Fibroblast of villous mesenchyme (primary cell): ENCODE results near the gene CEP290. TPM values are rescaled to one million over a fixed set of nuclear protein-coding genes. Genes with fewer than 3 reads are reported as not detected.

ENCODE experiments used
- DNase-seq: peaks from one replicate; pipeline ENCODE4 v3.0.0-alpha.2; 2010; ENCODE audit warnings: low read depth
- H3K4me3 ChIP-seq: 2 replicates; pipeline ENCODE4 v1.5.1; 2011; ENCODE audit warnings: low read depth, mild to moderate bottlenecking, low read length
- total RNA-seq: library from RNA; depleted of rRNA; stranded (reverse); fragments of >200 nt; gene quantifications from 2 replicates; pipeline ENCODE4 v1.2.3, GENCODE V29; 2012
- TF ChIP-seq, protein P1 (sequence below): IDR thresholded peaks from 2 replicates; pipeline ENCODE4 v1.5.1; 2012; ENCODE audit warnings: low read depth, mild to moderate bottlenecking, low read length; ENCODE audit not compliant: insufficient read depth

Gene CEP290, protein sequence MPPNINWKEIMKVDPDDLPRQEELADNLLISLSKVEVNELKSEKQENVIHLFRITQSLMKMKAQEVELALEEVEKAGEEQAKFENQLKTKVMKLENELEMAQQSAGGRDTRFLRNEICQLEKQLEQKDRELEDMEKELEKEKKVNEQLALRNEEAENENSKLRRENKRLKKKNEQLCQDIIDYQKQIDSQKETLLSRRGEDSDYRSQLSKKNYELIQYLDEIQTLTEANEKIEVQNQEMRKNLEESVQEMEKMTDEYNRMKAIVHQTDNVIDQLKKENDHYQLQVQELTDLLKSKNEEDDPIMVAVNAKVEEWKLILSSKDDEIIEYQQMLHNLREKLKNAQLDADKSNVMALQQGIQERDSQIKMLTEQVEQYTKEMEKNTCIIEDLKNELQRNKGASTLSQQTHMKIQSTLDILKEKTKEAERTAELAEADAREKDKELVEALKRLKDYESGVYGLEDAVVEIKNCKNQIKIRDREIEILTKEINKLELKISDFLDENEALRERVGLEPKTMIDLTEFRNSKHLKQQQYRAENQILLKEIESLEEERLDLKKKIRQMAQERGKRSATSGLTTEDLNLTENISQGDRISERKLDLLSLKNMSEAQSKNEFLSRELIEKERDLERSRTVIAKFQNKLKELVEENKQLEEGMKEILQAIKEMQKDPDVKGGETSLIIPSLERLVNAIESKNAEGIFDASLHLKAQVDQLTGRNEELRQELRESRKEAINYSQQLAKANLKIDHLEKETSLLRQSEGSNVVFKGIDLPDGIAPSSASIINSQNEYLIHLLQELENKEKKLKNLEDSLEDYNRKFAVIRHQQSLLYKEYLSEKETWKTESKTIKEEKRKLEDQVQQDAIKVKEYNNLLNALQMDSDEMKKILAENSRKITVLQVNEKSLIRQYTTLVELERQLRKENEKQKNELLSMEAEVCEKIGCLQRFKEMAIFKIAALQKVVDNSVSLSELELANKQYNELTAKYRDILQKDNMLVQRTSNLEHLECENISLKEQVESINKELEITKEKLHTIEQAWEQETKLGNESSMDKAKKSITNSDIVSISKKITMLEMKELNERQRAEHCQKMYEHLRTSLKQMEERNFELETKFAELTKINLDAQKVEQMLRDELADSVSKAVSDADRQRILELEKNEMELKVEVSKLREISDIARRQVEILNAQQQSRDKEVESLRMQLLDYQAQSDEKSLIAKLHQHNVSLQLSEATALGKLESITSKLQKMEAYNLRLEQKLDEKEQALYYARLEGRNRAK (N-terminal part only)
- total RNA-seq, result 20.3 and 20.7 TPM in 2 replicates

DNA sequence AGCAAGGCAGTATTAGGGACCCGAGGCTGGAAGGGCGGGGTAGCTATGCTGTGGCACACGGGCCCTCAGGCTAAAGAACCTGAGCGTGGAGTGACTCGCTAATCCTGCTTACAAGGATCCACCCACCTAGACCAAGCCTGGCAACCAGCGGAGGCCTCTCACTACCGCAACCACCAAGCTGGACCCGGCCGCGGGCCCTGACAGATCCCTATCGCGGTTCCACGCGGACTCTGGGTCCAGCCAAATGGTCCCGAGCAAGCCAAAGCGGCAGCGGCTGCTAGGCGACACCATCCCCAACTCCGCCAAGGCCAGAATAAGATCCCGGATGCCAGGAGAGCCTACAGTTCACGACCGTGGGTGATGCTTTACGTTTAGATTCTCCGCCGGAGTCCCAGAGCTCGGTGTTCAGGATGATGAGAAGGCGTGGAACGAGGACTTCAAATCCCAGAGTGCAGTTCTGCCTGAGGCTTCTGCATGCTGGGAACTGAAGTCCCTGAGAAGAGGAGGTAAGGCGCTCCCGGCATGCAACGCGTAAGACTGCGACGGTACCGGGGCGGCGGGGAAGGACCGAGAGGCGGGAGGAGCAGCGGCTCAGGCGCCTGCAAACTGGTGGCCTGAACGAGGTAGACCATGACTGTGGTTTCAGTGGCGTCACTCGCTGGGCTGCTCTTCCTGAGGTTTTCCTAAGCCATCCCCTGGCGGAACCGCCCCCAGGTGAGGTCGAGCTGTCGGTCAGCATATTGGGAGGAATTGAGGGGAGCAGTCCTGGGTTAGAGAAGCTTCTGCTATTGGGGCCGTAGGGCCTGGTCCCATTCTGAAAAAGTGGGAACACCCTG, at the start of gene CEP290, which contains the start of gene TMTC3:
Gene CEP290 (minus strand): TSS at position 315 of the 836 bp plus-strand sequence. CDS start 781 bp downstream, outside the sequence.
Gene TMTC3 (plus strand): TSS at position 534 of the 836 bp plus-strand sequence. CDS start 6,009 bp downstream, outside the sequence.
- peak within 1 kb of the TSS; percentile 91 for H3K4me3 ChIP-seq
- TF ChIP-seq, protein P1, sequence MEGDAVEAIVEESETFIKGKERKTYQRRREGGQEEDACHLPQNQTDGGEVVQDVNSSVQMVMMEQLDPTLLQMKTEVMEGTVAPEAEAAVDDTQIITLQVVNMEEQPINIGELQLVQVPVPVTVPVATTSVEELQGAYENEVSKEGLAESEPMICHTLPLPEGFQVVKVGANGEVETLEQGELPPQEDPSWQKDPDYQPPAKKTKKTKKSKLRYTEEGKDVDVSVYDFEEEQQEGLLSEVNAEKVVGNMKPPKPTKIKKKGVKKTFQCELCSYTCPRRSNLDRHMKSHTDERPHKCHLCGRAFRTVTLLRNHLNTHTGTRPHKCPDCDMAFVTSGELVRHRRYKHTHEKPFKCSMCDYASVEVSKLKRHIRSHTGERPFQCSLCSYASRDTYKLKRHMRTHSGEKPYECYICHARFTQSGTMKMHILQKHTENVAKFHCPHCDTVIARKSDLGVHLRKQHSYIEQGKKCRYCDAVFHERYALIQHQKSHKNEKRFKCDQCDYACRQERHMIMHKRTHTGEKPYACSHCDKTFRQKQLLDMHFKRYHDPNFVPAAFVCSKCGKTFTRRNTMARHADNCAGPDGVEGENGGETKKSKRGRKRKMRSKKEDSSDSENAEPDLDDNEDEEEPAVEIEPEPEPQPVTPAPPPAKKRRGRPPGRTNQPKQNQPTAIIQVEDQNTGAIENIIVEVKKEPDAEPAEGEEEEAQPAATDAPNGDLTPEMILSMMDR, result no peak
- peak; percentile 99 for DNase-seq

DNA sequence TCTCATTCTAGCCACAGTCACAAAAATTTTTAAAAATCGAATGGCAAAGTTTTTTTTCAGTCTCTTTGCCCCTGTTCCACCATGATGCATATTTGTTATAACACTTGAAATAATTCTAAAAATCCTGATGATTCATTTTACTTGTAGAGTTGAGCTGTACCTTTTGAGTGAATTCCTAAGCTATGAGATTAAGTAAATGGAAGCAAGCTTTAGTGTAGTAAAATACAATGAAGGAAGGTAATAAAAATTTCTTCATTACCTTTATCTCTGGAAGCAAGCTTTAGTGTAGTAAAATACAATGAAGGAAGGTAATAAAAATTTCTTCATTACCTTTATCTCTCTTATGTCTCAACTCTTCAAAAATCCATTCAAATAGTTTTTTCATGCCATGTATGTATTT, 46.3 kb upstream of the CEP290 start:
- TF ChIP-seq, protein P1, result no peak
- no peak for DNase-seq
- no peak overlapping the region for H3K4me3 ChIP-seq

DNA sequence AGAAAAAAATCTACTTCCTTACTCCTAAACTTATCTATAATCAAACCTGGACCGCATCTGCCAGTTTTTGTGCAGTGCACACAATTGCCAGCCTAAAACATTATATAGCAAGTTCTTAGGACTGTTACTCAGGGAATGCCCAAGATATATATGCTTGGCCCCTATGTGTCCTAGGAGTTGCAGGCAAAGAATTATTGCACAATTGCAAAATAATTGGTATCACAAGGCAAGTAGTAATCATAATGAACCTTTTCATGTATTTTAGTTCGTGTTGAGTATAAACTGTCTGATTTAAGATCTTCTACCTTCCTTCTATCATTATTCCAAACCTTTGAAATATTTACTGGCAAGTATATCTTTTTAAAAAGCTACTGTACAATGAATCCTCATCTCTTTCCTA, 45.7 kb upstream of the CEP290 start:
- H3K4me3 ChIP-seq, result no peak overlapping the region
- no peak for DNase-seq
- TF ChIP-seq, protein P1, result no peak

DNA sequence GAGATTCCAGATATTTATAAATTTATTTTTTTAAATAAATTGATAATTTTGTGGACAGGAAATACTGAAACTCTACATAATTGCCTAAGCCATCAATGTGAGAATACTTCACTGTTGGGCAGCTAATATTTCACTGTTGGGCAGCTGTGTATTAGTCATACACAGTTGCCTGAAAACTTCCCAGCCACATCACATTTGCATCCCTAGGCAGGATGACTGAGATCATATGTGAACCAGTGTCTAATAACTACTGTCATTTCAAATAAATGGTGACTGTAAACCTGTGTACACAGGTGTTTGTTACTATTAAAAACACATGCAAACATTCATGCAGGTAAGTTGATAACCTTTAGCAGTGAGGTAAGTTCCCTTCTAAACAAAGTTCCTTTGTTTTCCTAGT, 44.1 kb upstream of the CEP290 start:
- TF ChIP-seq, protein P1, result no peak
- no peak overlapping the region for H3K4me3 ChIP-seq
- peak; percentile 52 for DNase-seq

DNA sequence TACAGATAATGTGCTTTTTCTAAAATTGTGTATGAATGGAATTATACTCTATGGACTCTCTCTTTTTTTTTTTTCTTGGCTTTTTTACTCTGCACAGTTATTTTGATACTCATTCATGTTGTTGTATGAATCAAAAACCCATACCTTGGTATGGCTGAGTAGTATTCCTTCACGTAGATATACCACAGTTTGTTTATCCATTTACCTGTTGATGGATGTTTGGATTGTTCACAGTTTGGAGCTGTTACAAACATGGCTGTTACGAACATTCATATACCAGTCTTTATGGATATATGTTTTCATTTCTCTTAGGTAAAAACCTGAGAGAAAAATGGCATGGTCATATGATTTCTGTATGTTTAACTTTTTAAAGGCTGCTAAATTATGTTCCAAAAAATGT, 43.4 kb upstream of the CEP290 start:
- H3K4me3 ChIP-seq, result no peak overlapping the region
- TF ChIP-seq, protein P1, result no peak
- DNase-seq, result no peak
